Lung (tissue), 12 donors: ENCODE results near the gene C11orf71. TPM values are rescaled to one million over a fixed set of nuclear protein-coding genes. Genes with fewer than 3 reads are reported as not detected.

Experiments used
- ATAC-seq: fragments of 200-7000 bp; cut with Tn5 transposase; one replicate; pipeline ENCODE4 v1.9.1; 2020; ENCODE audit warnings: moderate number of reproducible peaks; ENCODE audit not compliant: insufficient read depth, low FRiP score
- DNase-seq, 3 donors: peaks; one replicate each; pipeline ENCODE4 v3.0.0-alpha.2; 2013 to 2017
- H3K27ac ChIP-seq, 2 donors: one replicate each; pipeline ENCODE4 v1.5.1; 2013; ENCODE audit warnings: mild to moderate bottlenecking in 2 of 2, moderate library complexity in 2 of 2, control low read depth in 1 of 2, inconsistent platforms in 1 of 2, low read depth in 1 of 2, low read length in 1 of 2
- H3K27me3 ChIP-seq, 3 donors: one replicate each; pipeline ENCODE4 v1.5.1; 2013; ENCODE audit warnings: low read length in 2 of 3; ENCODE audit not compliant: control insufficient read depth in 3 of 3, insufficient read depth in 3 of 3
- H3K36me3 ChIP-seq, 4 donors: one replicate each; pipeline ENCODE4 v1.5.1; 2013; ENCODE audit warnings: low read length in 4 of 4, mild to moderate bottlenecking in 1 of 4, moderate library complexity in 1 of 4; ENCODE audit not compliant: control insufficient read depth in 4 of 4, insufficient read depth in 4 of 4
- H3K4me1 ChIP-seq, 5 donors: one replicate each; pipeline ENCODE4 v1.5.1; 2013; ENCODE audit warnings: low read length in 5 of 5, mild to moderate bottlenecking in 2 of 5, moderate library complexity in 1 of 5; ENCODE audit not compliant: control insufficient read depth in 5 of 5, insufficient read depth in 5 of 5
- H3K4me3 ChIP-seq: one replicate; pipeline ENCODE4 v1.5.1; 2013; ENCODE audit warnings: mild to moderate bottlenecking, control low read depth, moderate library complexity
- H3K9ac ChIP-seq, 2 donors: one replicate each; pipeline ENCODE4 v1.5.1; 2013; ENCODE audit warnings: low read length in 2 of 2, control low read depth in 1 of 2; ENCODE audit not compliant: insufficient read depth in 1 of 2
- H3K9me3 ChIP-seq, 4 donors: one replicate each; pipeline ENCODE4 v1.5.1; 2013; ENCODE audit warnings: low read length in 3 of 4, mild to moderate bottlenecking in 1 of 4, moderate library complexity in 1 of 4; ENCODE audit not compliant: control insufficient read depth in 4 of 4, insufficient read depth in 3 of 4
- WGBS, 2 donors: extraction: QIAGEN DNeasy Blood & Tissue Kit; methylation state at CpG; one replicate each; pipeline ENCODE4 v1.1.7; 2013; 5-methylcytosine and 5-hydroxymethylcytosine counted together
- polyA plus RNA-seq, 2 donors: library from polyadenylated mRNA; stranded (reverse); fragments of 200-250 nt; gene quantifications; one replicate each; pipeline ENCODE4 v1.2.1, GENCODE V29; 2013
- total RNA-seq, 2 donors: library from RNA; depleted of rRNA in 1 of 2; stranded (reverse); fragments of >200 nt in 1 of 2; gene quantifications; one replicate each; pipeline ENCODE4 v1.2.1, GENCODE V29; 2014 to 2021
- TF ChIP-seq, protein P1 (sequence below): IDR thresholded peaks from 2 replicates; pipeline ENCODE4 v1.5.1; 2012; ENCODE audit warnings: mild to moderate bottlenecking; ENCODE audit errors: control extremely low read depth, extremely low read depth
- donor health status: control.
- donor health status: control.
- donor health status: Bipolar disorder and iron deficiency.
- donor health status: healthy.
- donor health status: DM: yes; HTN: yes; CAD: no.

Gene C11orf71
- total and polyA plus RNA-seq, 4 donors: 10.1 to 14.4 (median 11.2) TPM

DNA sequence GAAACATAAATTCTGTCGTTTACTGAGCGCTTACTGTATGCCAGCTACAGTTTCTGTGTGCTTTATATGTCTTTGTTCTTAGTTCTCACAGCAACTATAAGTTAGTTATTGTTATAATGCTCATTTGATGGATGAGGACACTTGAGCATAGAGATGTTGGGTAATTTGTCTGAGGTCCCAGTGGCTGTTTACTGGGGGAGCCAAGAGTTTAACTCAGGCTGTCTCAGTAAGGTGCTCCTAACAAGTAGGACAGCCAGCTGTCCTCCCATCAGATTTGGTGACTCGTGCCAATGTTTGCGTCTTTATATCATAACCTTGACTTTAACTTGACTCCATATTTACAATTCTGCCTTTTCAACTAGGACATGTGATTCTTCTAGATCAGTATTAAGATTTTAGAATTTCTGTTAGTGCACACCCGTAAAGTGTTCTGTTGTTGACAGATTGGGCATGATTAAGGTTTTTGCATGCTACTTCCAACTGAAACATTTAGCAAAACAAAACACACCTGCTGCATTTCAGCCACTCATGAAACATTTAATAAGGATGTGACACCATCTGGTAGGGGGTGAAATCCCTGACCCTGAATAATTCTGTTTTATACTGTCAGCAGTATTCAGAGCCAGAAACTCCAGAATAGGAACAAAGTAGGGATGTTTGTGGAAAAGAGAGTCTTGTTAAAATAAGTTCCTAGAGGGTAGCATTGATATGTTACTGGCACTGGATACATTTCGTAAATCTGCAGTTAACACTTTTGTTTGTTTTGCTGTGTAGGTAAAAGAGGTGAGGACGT lies 40.9 kb upstream of the C11orf71 start:
- H3K27ac ChIP-seq: peak overlapping the region in 1 of 2 donors; percentile 91
- 81 to 86% methylated on average over 7 of the region's 7 CpGs for whole genome bisulfite sequencing, 2 donors
- peaks cover 0 to 9% (median 4%) of the 10 kb centered on the region in 4 donors for H3K36me3 ChIP-seq
- H3K9me3 ChIP-seq: no peaks in the 10 kb centered on the region
- no peak overlapping the region for H3K9ac ChIP-seq
- no peak for ATAC-seq
- DNase-seq: peak in 2 of 3 donors; percentile 19 to 21
- H3K4me1 ChIP-seq: peaks cover 0 to 14% (median 10%) of the 10 kb centered on the region in 5 donors
- H3K27me3 ChIP-seq: no peaks in the 10 kb centered on the region
- no peak overlapping the region for H3K4me3 ChIP-seq
- TF ChIP-seq, protein P1, sequence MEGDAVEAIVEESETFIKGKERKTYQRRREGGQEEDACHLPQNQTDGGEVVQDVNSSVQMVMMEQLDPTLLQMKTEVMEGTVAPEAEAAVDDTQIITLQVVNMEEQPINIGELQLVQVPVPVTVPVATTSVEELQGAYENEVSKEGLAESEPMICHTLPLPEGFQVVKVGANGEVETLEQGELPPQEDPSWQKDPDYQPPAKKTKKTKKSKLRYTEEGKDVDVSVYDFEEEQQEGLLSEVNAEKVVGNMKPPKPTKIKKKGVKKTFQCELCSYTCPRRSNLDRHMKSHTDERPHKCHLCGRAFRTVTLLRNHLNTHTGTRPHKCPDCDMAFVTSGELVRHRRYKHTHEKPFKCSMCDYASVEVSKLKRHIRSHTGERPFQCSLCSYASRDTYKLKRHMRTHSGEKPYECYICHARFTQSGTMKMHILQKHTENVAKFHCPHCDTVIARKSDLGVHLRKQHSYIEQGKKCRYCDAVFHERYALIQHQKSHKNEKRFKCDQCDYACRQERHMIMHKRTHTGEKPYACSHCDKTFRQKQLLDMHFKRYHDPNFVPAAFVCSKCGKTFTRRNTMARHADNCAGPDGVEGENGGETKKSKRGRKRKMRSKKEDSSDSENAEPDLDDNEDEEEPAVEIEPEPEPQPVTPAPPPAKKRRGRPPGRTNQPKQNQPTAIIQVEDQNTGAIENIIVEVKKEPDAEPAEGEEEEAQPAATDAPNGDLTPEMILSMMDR: no peak

DNA sequence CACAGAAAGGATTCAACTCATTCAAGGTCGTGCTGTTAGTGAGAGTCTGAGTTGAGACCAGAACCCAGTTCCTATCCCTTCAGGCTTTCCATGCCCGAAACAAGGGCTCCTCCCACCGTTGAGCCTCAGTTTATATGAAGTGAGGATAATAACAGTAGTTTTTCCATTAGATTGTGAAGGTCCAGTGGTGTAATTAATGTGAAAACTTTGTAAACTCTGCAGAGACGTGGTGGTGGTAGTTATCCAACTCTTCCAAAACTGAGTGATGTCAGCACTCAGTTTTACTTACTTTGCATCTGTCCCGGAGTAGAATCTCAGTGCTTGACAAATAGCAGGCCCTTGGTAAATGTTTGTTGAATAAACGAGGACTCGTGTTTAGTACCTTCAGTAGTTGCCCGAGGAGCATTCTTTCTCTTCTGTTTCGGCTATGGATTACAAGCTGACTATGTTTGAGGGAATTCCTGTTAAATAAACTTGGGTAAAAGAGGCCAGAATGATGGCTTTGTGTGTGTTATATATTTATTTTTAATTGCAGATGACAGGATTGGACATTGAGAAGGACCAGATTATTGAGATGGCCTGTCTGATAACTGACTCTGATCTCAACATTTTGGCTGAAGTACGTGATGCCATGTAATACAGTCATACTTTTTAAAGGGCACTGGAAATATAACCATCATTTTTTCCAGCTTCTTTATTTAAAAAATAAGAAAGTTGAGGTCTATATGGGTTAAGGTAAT lies 40.0 kb upstream of the C11orf71 start:
- peak overlapping the region; percentile 87 to 91 for H3K27ac ChIP-seq
- peaks cover 0 to 14% (median 10%) of the 10 kb centered on the region in 5 donors for H3K4me1 ChIP-seq
- peak overlapping the region; percentile 18 to 60 for H3K9ac ChIP-seq
- 18 to 35% methylated on average over 10 of the region's 10 CpGs for WGBS, 2 donors
- TF ChIP-seq, protein P1: no peak
- no peaks in the 10 kb centered on the region for H3K27me3 ChIP-seq
- ATAC-seq: no peak
- DNase-seq: peak in 1 of 3 donors; percentile 34
- H3K36me3 ChIP-seq: peaks cover 0 to 7% (median 3%) of the 10 kb centered on the region in 4 donors
- H3K4me3 ChIP-seq: peak overlapping the region; percentile 99
- no peaks in the 10 kb centered on the region for H3K9me3 ChIP-seq

DNA sequence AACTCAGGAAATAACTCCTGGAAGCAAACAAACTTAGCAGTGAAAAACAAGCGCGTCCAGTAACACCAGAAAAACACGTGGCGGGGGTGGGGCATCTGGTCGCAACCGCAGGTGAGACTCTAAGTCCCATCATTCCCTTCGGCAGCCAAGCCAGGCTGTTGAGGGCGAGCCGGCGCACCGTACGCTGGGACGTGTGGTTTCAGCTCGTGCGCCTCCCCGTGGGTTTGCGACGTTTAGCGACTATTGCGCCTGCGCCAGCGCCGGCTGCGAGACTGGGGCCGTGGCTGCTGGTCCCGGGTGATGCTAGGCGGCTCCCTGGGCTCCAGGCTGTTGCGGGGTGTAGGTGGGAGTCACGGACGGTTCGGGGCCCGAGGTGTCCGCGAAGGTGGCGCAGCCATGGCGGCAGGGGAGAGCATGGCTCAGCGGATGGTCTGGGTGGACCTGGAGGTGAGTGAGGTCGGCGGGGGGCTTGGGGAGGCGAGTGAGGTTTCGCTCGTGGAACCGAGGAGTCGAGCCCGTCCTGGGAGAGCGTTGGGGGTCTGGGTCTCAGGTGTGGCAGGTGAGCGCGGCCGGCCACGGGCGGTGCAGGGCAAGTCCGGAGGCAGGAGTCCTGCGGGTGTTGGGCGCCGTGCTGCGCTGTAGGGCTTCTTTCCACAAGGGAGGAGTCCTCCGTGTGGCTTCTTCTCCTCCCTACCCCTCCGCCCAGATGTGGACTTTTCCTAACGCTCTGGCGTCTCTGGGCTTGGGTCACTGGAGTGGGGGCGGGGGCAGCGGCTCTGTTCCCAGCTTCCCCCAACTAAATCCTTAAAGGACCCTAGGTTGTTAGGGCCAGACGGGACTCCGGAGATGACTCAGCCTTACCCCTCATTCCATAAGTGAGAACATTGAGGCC lies 39.2 kb upstream of the C11orf71 start, which contains the start of gene REXO2:
Gene REXO2, plus strand, starts transcription at position 239 of the 892 bp plus-strand sequence. Its CDS starts 62 bp downstream, at position 301.
- H3K36me3 ChIP-seq: peaks cover 0 to 6% (median 3%) of the 10 kb centered on the region in 4 donors
- 0% methylated on average over 63 to 64 of the region's 64 CpGs for WGBS, 2 donors
- peak; percentile 93 to 97 (median 94) for DNase-seq

More for the DNA sequence above, 39.2 kb upstream of the C11orf71 start, which contains the start of gene REXO2:
- peaks cover 0 to 14% (median 10%) of the 10 kb centered on the region in 5 donors for H3K4me1 ChIP-seq
- no peaks in the 10 kb centered on the region for H3K9me3 ChIP-seq
- H3K9ac ChIP-seq: peak within 1 kb of the TSS; percentile 57 to 60
- TF ChIP-seq, protein P1: peak; percentile 27
- ATAC-seq: peak; percentile 99
- peak within 1 kb of the TSS; percentile 99 for H3K4me3 ChIP-seq
- peak within 1 kb of the TSS; percentile 87 to 91 for H3K27ac ChIP-seq
- no peaks in the 10 kb centered on the region for H3K27me3 ChIP-seq
